ENCODE measurements around the gene DPM2. TPM values are rescaled to one million over a fixed set of nuclear protein-coding genes. Genes with fewer than 3 reads are reported as not detected.
A peak's percentile ranks its signal among the peaks of the same experiment; 100 is the strongest.

DPM2 gene
- total and polyA plus RNA-seq, 2 experiments from 2014 or later = 19.2 to 57.1 TPM

GRCh38 chr9:127931092-127931881 is 6.4 kb downstream of the DPM2 start:
- H3K9me3 ChIP-seq (ENCODE audit: low read depth) = no peaks in the 10 kb centered on the region
- peaks cover 27% of the 10 kb centered on the region for H3K27me3 ChIP-seq
- peak overlapping the region; percentile 58 for H3K27ac ChIP-seq
- peaks cover 10% of the 10 kb centered on the region for H3K79me2 ChIP-seq
- no peak for TF ChIP-seq CTCF (IDR thresholded peaks at IDR 0.05; ENCODE audit: poor library complexity)
- TF ChIP-seq EZH2 (IDR thresholded peaks at IDR 0.05; ENCODE audit: borderline replicate concordance) = no peak
- TF ChIP-seq EZH2phosphoT487 (IDR thresholded peaks at IDR 0.05; ENCODE audit: low read depth, severe bottlenecking, unreplicated experiment) = no peak
- peaks cover 30% of the 10 kb centered on the region for H3K4me1 ChIP-seq (ENCODE audit: insufficient read depth)
- no peaks in the 10 kb centered on the region for H3K36me3 ChIP-seq (replicated peaks; ENCODE audit: insufficient read depth, low read depth)
- 22% methylated on average over 18 of the region's 18 CpGs for WGBS (ENCODE audit: low lambda C conversion rate, missing lambda C conversion rate)
- H3K9me2 ChIP-seq (replicated peaks; ENCODE audit: insufficient read depth) = no peaks in the 10 kb centered on the region
- H2AFZ ChIP-seq = no peak overlapping the region
- peak; percentile 67 for DNase-seq (ENCODE audit: low spot score)
- peak overlapping the region; percentile 89 for H3K4me2 ChIP-seq
- H3K4me3 ChIP-seq = peak overlapping the region; percentile 21
- no peaks in the 10 kb centered on the region for H4K20me1 ChIP-seq (ENCODE audit: insufficient read depth, poor library complexity, severe bottlenecking)

GRCh38 chr9:127930231-127931091 is 7.2 kb downstream of the DPM2 start, which contains the start of gene PIP5KL1:
PIP5KL1 (minus strand) TSS chr9:127930777; CDS start chr9:127930752, 25 bp downstream.
- peak; percentile 92 for DNase-seq (ENCODE audit: low spot score)
- no peak for TF ChIP-seq EZH2phosphoT487 (IDR thresholded peaks at IDR 0.05; ENCODE audit: low read depth, severe bottlenecking, unreplicated experiment)
- no peak for TF ChIP-seq EZH2 (IDR thresholded peaks at IDR 0.05; ENCODE audit: borderline replicate concordance)
- TF ChIP-seq CTCF (IDR thresholded peaks at IDR 0.05; ENCODE audit: poor library complexity) = peak; percentile 30
- Histone ChIP-seq H2AFZ (no peak within 1 kb of the TSS), H3K4me3 (peak within 1 kb of the TSS; percentile 21), H3K79me2 (peaks cover 2% of the 10 kb centered on the region), H3K27me3 (peaks cover 36% of the 10 kb centered on the region), H3K4me1 (ENCODE audit: insufficient read depth) (peaks cover 26% of the 10 kb centered on the region), H3K4me2 (peak within 1 kb of the TSS; percentile 89), H4K20me1 (ENCODE audit: insufficient read depth, poor library complexity, severe bottlenecking) (no peaks in the 10 kb centered on the region), H3K9me2 (replicated peaks; ENCODE audit: insufficient read depth) (no peaks in the 10 kb centered on the region), H3K27ac (peak within 1 kb of the TSS; percentile 58), H3K36me3 (replicated peaks; ENCODE audit: insufficient read depth, low read depth) (no peaks in the 10 kb centered on the region), H3K9me3 (ENCODE audit: low read depth) (no peaks in the 10 kb centered on the region)
- WGBS (ENCODE audit: low lambda C conversion rate, missing lambda C conversion rate) = 4% methylated on average over 43 of the region's 70 CpGs

- WGBS (ENCODE audit: low lambda C conversion rate, missing lambda C conversion rate) = 72% methylated on average over 10 of the region's 10 CpGs
- no peak overlapping the region for H3K4me2 ChIP-seq
- H3K9me2 ChIP-seq (replicated peaks; ENCODE audit: insufficient read depth) = no peaks in the 10 kb centered on the region
- H3K36me3 ChIP-seq (replicated peaks; ENCODE audit: insufficient read depth, low read depth) = no peaks in the 10 kb centered on the region
- TF ChIP-seq CTCF (IDR thresholded peaks at IDR 0.05; ENCODE audit: poor library complexity) (no peak), EZH2phosphoT487 (IDR thresholded peaks at IDR 0.05; ENCODE audit: low read depth, severe bottlenecking, unreplicated experiment) (no peak), EZH2 (IDR thresholded peaks at IDR 0.05; ENCODE audit: borderline replicate concordance) (no peak)
- no peaks in the 10 kb centered on the region for H3K79me2 ChIP-seq
- no peak overlapping the region for H3K4me3 ChIP-seq
- peaks cover 44% of the 10 kb centered on the region for H3K27me3 ChIP-seq
- no peak overlapping the region for H3K27ac ChIP-seq
- no peaks in the 10 kb centered on the region for H3K9me3 ChIP-seq (ENCODE audit: low read depth)
- H3K4me1 ChIP-seq (ENCODE audit: insufficient read depth) = peaks cover 26% of the 10 kb centered on the region
- H4K20me1 ChIP-seq (ENCODE audit: insufficient read depth, poor library complexity, severe bottlenecking) = no peaks in the 10 kb centered on the region
- H2AFZ ChIP-seq = no peak overlapping the region
- no peak for DNase-seq (ENCODE audit: low spot score)
Observed at GRCh38 chr9:127929625-127929979, 8.1 kb downstream of the DPM2 start.
